Spleen (tissue), 7 donors: ENCODE results near the gene CPN2.

Experiments
- POLR2A ChIP-seq, 3 donors: fragments of 450-650 bp; IDR thresholded peaks; one replicate each; pipeline ENCODE4 v1.5.1; 2017; ENCODE audit warnings: antibody characterized with exemption in 3 of 3, mild to moderate bottlenecking in 1 of 3
- TF ChIP-seq, protein P1 (sequence below), 11 experiments: fragments of 200-600 bp in 7 of 11; fragments of 450-650 bp in 4 of 11; sonication (generic) in 4 of 11; IDR thresholded peaks in 8 of 11; conservative IDR thresholded peaks in 3 of 11; 1 replicate in 7 of 11; 2 replicates in 4 of 11; pipeline versions ENCODE4 v1.4.0 to v1.8.0; 2016 to 2021; ENCODE audit warnings: antibody characterized with exemption in 11 of 11, inconsistent platforms in 4 of 11, mild to moderate bottlenecking in 1 of 11
- donor health status: DM: no; HTN: no; CAD: no; lungs with moderate emphysema.
- donor health status: DM: no; HTN: no; CAD: no.
- donor health status: DM: no; HTN: no; CAD: no.

DNA sequence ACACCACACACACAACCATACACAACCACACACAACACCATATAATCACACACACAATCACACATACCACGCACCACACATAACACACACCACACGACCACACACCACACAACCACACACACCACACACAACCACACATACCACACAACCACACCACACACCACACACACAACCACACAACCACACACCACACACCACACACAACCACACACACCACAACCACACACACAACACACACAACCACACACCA lies 24.2 kb downstream of the CPN2 start:
- no peak for TF ChIP-seq POLR2A (IDR thresholded peaks at IDR 0.05)
- TF ChIP-seq, protein P1, sequence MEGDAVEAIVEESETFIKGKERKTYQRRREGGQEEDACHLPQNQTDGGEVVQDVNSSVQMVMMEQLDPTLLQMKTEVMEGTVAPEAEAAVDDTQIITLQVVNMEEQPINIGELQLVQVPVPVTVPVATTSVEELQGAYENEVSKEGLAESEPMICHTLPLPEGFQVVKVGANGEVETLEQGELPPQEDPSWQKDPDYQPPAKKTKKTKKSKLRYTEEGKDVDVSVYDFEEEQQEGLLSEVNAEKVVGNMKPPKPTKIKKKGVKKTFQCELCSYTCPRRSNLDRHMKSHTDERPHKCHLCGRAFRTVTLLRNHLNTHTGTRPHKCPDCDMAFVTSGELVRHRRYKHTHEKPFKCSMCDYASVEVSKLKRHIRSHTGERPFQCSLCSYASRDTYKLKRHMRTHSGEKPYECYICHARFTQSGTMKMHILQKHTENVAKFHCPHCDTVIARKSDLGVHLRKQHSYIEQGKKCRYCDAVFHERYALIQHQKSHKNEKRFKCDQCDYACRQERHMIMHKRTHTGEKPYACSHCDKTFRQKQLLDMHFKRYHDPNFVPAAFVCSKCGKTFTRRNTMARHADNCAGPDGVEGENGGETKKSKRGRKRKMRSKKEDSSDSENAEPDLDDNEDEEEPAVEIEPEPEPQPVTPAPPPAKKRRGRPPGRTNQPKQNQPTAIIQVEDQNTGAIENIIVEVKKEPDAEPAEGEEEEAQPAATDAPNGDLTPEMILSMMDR (IDR thresholded peaks at IDR 0.05 in 8 of 11, conservative IDR thresholded peaks at IDR 0.05 in 3 of 11): no peak
